ENCODE results near the gene EAPP.
"Not testable (repeated sequence)": the region's sequence is repeated elsewhere in the genome, so short reads cannot be mapped to it uniquely, and the experiment has no call there.

Gene EAPP

GRCh38 chr14:34539407-34540180 is at the start of gene EAPP:
Gene EAPP, minus strand, starts transcription at chr14:34539701. Its CDS starts 73 bp downstream, at chr14:34539628.
- DNase-seq: no peak

DNA sequence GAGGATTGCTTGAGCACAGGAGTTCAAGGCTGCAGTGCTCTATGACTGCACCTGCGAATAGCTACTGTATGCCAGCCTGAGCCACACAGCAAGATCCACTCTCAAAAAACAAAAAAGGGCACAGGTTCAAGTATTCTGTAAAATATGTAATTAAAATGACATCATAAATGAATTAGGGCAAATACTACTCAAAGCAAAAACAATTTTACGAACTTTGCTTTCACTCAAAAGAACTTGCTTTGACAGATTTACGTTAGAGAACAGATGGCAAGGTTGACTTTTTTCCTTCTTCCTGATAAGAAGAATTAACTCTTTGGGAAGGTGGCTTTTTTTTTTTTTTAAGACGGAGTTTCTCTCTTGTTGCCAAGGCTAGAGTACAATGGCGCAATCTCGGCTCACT is 44.0 kb upstream of the EAPP start:
- DNase-seq: no peak

- DNase-seq: no peak
Observed at GRCh38 chr14:34582117-34582680, 42.7 kb upstream of the EAPP start.

GRCh38 chr14:34580381-34580780 is 40.9 kb upstream of the EAPP start:
- DNase-seq: no peak

GRCh38 chr14:34571771-34572170 is 32.3 kb upstream of the EAPP start:
- no peak for DNase-seq

DNA sequence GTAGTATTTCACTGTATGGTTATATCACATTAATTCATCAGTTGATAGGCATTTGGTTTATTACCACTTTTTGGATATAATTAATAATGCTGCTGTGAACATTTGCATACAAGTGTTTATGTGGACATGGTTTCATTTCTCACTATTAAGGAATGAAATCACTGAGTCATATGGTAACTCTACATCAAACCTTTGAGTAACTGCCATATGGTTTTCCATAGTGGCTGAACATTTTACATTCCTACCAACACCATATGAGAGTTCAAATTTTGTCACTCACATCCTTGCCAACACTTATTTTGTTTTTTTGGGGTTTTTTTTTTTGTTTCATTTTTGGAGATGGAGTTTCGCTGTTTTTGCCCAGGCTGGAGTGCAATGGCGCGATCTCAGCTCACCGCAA is 30.2 kb upstream of the EAPP start:
- no peak for DNase-seq

- DNase-seq: no peak
Observed at GRCh38 chr14:34568803-34569202, 29.3 kb upstream of the EAPP start.

DNA sequence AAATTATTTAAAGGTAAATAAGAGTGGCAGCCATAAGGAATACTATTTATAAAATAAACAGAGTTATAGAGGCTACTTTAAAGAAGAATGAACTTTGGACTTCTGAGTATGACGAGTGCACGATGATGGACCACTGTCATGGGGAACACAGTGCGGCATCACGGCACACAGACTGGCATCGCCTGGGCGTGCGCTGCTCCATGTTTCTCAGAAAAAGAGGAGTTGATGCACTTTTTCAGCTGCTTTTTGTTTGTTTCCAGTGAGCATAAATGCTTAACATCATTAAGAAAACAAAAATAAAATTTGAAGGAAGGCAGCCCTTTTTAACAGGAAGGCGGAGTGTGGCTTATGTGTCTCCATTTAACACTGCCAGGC is 23.3 kb upstream of the EAPP start:
- no peak for DNase-seq

- not testable (repeated sequence) for DNase-seq
Observed at GRCh38 chr14:34562037-34562775, 22.7 kb upstream of the EAPP start.

DNA sequence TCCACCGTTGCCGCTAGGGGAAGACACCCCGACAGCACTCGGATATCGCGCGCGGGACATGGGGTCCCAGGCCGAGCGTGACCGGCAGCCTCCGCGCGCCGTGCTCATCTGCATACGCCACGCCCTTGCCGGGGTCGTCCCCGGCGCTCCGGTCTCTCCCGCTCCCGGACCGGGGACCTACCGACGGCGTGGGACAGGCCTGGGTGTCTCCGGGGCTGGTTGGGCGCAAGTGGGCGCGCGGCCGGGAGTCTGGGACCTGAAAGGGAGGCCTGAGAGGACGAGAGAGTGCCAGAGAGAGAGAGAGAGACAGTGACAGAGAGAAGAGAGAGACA is 17.0 kb upstream of the EAPP start:
- DNase-seq: not testable (repeated sequence)

DNA sequence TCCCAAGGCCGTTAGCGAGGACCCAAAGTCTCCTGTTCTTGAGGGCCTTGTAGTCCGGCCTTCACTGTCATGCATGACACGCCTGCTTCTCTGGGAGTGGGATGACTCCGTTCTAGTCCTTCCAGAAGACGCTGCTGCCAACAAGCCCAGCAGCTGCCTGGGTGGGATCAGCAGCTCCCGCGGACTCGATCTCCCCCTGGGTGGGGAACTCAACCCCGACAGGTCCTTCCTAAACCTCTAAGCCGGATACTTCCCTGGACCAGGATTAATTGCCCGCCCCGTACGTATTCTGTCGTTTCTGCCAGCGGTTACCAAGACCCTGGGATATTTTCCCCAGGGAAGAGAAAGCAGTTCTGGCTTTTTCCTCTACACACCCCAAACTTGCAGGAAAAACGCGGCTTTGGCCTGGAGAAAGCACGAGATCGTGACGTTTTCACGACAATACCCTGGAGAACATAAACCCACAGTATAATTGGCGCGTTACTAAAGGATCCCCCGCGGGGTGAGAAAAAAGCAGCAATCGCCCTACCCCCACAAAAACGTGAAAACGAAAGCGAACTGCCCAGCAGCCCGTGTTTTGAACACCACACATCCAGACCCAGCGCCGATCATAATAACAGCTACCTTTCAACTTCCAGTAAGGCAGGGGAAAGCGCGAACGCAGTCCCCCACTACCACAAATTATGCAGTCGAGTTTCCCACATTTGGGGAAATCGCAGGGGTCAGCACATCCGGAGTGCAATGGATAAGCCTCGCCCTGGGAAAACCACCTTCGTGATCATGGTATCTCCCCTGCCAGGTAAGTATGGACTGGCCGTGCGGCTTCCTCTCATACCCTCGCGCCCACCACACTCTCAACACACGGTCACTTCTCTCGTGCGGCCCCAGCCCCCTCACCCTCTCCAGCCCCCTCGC is 16.3 kb upstream of the EAPP start:
- DNase-seq: not testable (repeated sequence)

GRCh38 chr14:34554540-34555250 is 15.2 kb upstream of the EAPP start:
- DNase-seq: no peak

GRCh38 chr14:34549276-34549966 is 9.9 kb upstream of the EAPP start:
- DNase-seq: not testable (repeated sequence)

DNA sequence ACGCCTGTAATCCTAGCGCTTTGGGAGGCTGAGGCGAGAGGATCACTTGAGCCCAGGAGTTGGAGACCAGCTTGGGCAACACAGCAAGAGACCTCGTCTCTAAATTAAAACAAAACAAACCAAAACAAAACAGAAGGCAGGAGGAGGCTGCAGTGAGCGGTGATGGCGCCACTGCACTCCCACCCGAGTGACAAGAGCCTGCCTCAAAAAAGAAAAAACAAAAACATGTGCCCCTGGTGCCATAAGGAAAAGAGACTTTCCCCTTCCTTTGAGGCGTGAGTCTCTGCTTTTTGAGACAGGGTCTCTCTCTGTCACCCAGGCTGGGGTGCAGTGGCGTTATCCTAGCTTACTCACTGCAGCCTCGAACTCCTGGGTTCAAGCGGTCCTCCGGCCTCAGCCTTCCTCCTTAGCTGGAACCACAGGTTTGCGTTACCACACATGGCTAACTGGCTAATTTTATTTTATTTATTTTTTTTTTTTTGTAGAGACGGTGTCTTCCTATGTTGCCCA is 9.0 kb upstream of the EAPP start:
- DNase-seq: no peak

- not testable (repeated sequence) for DNase-seq
Observed at GRCh38 chr14:34547136-34547520, 7.6 kb upstream of the EAPP start.

DNA sequence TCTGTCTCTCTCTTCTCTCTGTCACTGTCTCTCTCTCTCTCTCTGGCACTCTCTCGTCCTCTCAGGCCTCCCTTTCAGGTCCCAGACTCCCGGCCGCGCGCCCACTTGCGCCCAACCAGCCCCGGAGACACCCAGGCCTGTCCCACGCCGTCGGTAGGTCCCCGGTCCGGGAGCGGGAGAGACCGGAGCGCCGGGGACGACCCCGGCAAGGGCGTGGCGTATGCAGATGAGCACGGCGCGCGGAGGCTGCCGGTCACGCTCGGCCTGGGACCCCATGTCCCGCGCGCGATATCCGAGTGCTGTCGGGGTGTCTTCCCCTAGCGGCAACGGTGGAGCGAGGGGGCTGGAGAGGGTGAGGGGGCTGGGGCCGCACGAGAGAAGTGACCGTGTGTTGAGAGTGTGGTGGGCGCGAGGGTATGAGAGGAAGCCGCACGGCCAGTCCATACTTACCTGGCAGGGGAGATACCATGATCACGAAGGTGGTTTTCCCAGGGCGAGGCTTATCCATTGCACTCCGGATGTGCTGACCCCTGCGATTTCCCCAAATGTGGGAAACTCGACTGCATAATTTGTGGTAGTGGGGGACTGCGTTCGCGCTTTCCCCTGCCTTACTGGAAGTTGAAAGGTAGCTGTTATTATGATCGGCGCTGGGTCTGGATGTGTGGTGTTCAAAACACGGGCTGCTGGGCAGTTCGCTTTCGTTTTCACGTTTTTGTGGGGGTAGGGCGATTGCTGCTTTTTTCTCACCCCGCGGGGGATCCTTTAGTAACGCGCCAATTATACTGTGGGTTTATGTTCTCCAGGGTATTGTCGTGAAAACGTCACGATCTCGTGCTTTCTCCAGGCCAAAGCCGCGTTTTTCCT is 7.0 kb upstream of the EAPP start:
- DNase-seq: not testable (repeated sequence)

DNA sequence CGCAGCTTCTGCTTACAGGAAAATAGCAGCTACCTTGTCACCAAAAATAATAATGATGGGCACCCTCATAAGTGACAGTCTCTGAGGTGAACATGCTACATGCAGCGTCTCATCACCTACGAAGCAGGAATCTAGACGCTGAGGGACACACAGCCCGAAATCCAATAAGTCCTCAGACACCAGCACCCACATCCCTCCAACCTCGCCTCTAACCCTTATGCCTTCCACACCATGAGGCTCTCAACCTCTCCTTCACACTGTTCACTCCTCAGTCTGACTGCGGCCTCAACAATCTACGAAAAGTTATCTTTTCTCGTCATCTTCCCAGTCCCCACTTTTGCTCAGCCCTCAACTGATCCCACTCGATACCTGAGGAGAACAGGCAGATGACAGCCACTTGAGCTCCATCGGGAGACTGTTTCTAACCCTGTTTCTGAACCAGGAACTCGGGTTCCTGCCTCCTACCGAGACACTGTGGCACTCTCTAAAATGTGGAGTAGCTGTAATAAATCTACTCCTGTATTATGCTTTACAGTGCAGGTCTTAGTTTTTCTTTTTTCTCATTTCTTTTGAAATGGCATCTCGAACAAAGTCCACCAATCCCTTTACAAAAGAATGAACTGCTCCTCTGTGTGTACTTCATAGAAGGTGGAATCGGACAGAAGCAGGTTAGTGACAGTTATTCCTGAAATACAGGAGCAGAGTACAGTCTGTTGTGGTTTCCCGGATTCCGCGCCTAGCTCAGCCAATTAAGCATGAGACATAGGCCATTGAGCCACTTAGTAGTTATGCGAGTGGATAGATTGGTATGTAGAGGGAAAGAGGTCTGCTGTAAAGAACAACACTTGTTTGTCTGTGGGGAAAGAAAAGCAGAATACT is 919 bp upstream of the EAPP start:
- DNase-seq: not testable (repeated sequence)

DNA sequence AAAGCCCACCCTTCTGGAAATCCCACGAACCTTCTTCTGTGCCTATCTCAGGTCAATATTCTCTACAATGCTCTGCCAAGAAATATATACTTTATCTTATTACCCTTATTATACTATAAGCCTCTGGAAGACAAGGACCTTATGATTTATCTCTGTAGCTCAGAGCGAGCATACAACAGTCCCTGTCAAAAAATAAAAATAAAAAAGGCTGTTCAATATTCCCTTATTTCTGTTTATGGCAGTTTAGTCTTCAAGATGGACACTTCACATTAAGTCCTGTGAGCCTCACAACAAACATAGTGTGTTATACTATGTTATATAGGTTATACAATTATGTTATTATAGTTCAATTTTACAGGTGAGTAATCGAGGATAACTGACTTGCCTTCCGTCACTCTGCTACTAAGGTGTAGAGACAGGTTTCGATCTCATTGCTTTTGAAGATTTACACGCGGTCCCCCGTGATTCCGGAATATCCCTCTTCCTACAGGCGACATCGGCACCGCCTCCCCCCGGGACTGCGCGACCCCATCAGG is 562 bp downstream of the EAPP start:
- DNase-seq: no peak

DNA sequence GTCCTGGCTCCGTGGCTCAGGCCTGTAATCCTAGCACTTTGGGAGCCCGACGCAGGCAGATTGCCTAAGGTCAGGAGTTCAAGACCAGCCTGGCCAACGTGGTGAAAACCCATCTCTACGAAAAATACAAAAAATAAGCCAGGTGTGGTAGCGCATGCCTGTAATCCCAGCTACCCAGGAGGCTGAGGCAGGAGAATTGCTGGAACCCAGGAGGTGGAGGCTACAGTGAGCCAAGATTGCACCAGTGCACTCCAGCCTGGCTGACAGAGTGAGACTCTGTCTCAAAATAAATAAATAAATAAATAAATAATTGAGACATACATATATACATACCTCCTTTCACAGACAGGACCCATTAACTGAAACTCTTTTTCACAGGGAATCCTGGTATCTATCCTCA is 1.4 kb downstream of the EAPP start:
- not testable (repeated sequence) for DNase-seq

All from cerebellar nuclear complex (tissue), 1 donor.